HFF-Myc (cell line): ENCODE measurements around the gene MTG1.
"Not testable (repeated sequence)": the region's sequence is repeated elsewhere in the genome, so short reads cannot be mapped to it uniquely, and the experiment has no call there.

Experiments used
- DNase-seq: peaks from one replicate; pipeline ENCODE4 v3.0.0-alpha.2; 2011; ENCODE audit warnings: low read depth; ENCODE audit errors: extremely low read depth
- H3K4me3 ChIP-seq: replicated peaks from 2 replicates; pipeline ENCODE4 v1.5.1; 2011; ENCODE audit warnings: low read depth, mild to moderate bottlenecking, control low read depth, low read length
- CTCF ChIP-seq: IDR thresholded peaks from 2 replicates; pipeline ENCODE4 v1.5.1; 2012; ENCODE audit warnings: mild to moderate bottlenecking, low read depth, low read length, control low read depth; ENCODE audit errors: missing control alignments

Gene MTG1

DNA sequence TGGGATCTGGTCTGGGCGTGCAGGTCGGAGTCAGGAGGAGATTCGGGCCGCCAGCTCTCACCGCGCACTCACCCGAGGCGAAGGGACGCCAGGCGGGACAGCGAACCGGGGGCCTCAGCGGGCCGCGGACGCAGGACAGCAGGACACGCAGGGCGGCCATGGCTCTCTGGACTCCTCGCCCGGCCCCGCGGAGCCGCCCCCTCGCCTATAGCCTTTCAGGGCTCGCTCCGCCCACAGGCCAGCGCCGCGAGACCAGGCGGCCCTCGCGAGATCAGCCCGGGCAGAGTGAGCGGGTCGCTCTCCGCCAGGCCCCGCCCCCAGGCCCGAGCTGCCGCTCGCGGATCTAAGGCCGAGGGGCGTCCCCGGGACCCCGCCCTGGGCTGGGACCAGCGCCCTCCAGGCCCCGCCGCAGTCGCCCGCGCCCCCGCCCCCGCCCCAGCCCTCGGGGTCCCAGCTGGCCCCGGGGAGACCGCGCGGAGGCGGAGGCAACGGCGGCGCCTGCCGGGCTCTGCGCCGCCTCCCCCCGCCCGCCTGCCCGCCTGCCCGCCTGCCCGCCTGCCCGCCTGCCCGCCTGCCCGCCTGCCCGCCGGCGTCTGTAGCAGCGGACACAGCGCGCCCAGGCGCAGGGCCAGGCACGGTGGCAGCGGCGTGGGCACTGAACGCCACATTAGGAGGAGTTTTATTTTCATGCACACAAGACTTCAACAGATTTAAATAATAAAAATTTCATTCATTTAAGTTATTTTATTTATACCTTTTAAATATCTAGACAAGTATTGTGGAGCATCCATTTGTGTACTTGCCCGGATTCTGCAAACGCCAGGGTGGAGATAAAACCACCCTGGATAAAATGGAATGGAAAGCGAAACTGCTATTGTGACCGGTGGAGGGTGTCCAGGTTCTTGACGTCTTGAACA lies 20.5 kb upstream of the MTG1 start, which contains the start of gene ECHS1:
Gene ECHS1, minus strand, starts transcription at position 181 of the 917 bp plus-strand sequence. Its CDS starts 21 bp downstream, at position 160.
- peak; percentile 43 for DNase-seq
- TF ChIP-seq CTCF, result no peak
- peak within 1 kb of the TSS; percentile 58 for H3K4me3 ChIP-seq

- no peak for DNase-seq
- H3K4me3 ChIP-seq, result no peak overlapping the region
- TF ChIP-seq CTCF, result no peak
Measured at GRCh38 chr10:133375357-133376115, 18.4 kb upstream of the MTG1 start.

GRCh38 chr10:133376183-133376582 lies 17.8 kb upstream of the MTG1 start:
- DNase-seq, H3K4me3 ChIP-seq: not testable (repeated sequence)

DNA sequence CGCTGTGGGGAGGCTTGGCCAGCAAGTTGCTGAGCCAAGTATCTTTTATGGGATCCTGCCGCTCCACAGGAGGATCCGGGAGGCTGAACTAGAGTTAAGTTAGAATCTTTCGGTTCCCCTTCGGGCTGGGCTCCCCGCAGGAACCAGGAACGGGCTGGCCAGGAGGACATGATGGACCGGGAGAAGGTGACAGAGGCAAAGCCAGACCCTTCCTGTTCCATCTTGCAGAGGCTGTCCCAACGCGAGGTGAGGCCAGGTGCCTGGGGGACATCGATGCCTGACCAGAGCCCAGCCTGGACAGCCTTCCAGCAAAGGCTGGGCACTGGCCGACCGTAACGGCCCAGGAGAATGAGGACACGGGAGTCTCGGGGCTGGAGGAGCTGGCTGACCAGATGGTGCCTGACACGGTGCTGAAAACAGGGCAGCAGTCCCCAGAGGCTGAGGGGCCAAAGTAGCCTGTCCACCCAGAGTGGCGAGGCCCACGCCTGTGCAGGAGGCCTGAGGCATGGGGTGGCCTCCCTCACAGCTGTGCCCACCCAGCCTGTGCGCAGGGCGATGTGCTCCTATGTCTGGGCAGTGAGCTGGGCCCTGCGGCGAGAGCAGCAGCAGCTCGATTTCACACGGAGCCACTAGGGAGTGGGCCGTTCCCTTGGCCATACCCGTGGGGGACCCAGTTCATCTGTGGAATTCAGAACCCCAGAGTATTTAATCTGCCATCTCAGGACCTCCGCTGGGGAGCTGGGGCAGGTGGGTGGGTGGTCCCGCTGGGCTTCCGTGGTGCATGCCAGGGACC lies 16.7 kb upstream of the MTG1 start:
- DNase-seq, result no peak
- no peak for TF ChIP-seq CTCF
- no peak overlapping the region for H3K4me3 ChIP-seq

- TF ChIP-seq CTCF, result no peak
- peak overlapping the region; percentile 47 for H3K4me3 ChIP-seq
- no peak for DNase-seq
Measured at GRCh38 chr10:133377818-133378250, 16.1 kb upstream of the MTG1 start.

DNA sequence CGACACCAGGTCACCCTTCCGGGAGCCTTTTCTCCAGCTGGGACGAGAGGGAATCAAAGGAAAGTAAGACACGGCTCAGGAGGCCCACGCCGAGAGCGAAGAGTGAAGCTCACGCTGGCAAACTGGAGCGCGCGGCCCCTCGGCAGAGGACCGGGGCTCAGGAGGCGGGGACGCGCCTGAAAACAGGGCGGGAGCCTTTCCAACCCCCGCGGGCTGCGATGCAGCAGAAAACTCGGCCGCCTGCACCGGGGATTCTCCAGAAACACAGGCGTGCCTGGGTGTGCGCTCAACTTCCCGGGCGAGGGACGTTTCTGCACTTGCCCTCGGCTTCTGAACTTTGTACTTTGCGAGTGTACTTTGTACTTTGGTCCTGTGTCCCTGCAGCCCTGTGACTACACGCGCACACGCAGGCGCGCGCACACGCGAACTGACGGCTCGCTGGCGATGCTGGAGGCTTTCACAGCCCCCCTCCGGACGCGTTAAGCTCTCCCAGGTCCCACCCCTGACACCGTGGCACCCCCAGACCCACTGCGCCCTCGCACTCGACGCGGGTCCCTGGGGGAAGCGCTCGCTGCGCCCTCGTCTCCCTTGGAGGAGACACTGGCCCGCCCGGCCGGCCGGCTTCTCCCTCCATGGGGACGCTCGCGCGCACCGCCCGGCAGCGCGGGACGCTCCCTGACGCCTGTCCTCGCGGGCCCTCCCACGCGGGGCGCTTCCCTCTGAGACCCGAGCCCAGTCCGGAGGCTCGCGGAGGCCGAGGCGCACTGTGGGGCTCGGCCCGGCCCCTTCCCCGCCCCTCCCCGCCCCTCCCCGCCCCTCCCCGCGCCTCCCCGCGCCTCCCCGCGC lies 15.5 kb upstream of the MTG1 start:
- DNase-seq, result no peak
- TF ChIP-seq CTCF, result no peak

More for the DNA sequence above, 15.5 kb upstream of the MTG1 start:
- H3K4me3 ChIP-seq, result peak overlapping the region; percentile 47
